HepG2 (cell line): Measurements from ENCODE around the gene PSMD6.

Experiments
- ERF ChIP-seq: IDR thresholded peaks from 2 replicates; pipeline ENCODE4 v1.6.1; 2018; ENCODE audit warnings: missing biosample characterization, missing genetic modification reagents
- IRF2 ChIP-seq: IDR thresholded peaks from 2 replicates; pipeline ENCODE4 v1.6.1; 2018; ENCODE audit warnings: missing genetic modification reagents, missing compliant biosample characterization
- KMT2B ChIP-seq: IDR thresholded peaks from 2 replicates; pipeline ENCODE4 v1.6.1; 2016; ENCODE audit warnings: missing genetic modification reagents, missing compliant biosample characterization
- NFIC ChIP-seq: IDR thresholded peaks from 2 replicates; pipeline ENCODE4 v1.6.1; 2012; ENCODE audit warnings: mild to moderate bottlenecking, low read length, inconsistent platforms
- SYNCRIP ChIP-seq: fragments of 200-400 bp; formaldehyde crosslinking; IDR thresholded peaks from 2 replicates; pipeline ENCODE4 v1.6.1; 2018; ENCODE audit warnings: mild to moderate bottlenecking, low read depth, low read length; ENCODE audit not compliant: insufficient read depth
- ZFP37 ChIP-seq: sonication (generic); formaldehyde crosslinking; IDR thresholded peaks from 2 replicates; pipeline ENCODE4 v1.4.0; 2020; ENCODE audit warnings: missing genetic modification reagents, borderline replicate concordance
- TF ChIP-seq, protein P1 (sequence below): sonication (generic); formaldehyde crosslinking; IDR thresholded peaks from 2 replicates; pipeline ENCODE4 v1.8.0; 2023; ENCODE audit warnings: mild to moderate bottlenecking, missing genetic modification reagents
- TF ChIP-seq, protein P2 (sequence below), 2 experiments: fragments of 450-650 bp in 1 of 2; sonication (generic) in 1 of 2; formaldehyde crosslinking in 1 of 2; IDR thresholded peaks; 2 replicates each; pipeline versions ENCODE4 v1.6.1 to v1.8.0; 2016 to 2022; ENCODE audit warnings: antibody characterized with exemption in 1 of 2, mild to moderate bottlenecking in 1 of 2, missing genetic modification reagents in 1 of 2
- TF ChIP-seq, protein P3 (sequence below): sonication (generic); formaldehyde crosslinking; IDR thresholded peaks from 2 replicates; pipeline ENCODE4 v1.4.0; 2020; ENCODE audit warnings: missing genetic modification reagents; ENCODE audit errors: not compliant biosample characterization
- TF ChIP-seq, protein P4 (sequence below): IDR thresholded peaks from 2 replicates; pipeline ENCODE4 v1.6.1; 2018; ENCODE audit warnings: missing genetic modification reagents, mild to moderate bottlenecking, missing compliant biosample characterization

DNA sequence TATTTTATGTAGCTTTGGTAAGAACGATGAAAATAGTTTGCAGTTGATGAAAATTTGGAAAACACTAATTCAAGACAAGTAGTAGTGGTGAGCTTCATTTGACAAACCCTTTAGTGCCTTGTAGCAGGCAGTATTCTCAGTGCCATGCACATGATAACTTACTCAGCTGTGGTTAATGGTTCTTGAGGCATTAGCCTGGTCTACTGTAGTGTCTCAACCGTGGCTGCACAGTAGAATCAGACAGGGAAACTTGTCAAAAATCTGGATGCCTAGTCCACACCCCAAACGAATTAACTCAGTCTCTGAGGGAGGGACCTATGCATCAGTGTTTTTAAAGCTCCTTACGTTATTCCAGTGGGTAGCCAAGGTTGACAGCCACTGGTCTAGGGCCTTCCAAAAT lies 45.4 kb downstream of the PSMD6 start:
- TF ChIP-seq, protein P1, sequence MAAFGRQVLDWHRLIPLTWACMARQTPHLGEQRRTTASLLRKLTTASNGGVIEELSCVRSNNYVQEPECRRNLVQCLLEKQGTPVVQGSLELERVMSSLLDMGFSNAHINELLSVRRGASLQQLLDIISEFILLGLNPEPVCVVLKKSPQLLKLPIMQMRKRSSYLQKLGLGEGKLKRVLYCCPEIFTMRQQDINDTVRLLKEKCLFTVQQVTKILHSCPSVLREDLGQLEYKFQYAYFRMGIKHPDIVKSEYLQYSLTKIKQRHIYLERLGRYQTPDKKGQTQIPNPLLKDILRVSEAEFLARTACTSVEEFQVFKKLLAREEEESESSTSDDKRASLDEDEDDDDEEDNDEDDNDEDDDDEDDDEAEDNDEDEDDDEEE = no peak
- TF ChIP-seq SYNCRIP (no peak), KMT2B (CRISPR knock-in tag) (no peak), NFIC (no peak), ERF (CRISPR knock-in tag) (no peak), IRF2 (CRISPR knock-in tag) (no peak), ZFP37 (CRISPR knock-in tag) (no peak)
- TF ChIP-seq, protein P2, sequence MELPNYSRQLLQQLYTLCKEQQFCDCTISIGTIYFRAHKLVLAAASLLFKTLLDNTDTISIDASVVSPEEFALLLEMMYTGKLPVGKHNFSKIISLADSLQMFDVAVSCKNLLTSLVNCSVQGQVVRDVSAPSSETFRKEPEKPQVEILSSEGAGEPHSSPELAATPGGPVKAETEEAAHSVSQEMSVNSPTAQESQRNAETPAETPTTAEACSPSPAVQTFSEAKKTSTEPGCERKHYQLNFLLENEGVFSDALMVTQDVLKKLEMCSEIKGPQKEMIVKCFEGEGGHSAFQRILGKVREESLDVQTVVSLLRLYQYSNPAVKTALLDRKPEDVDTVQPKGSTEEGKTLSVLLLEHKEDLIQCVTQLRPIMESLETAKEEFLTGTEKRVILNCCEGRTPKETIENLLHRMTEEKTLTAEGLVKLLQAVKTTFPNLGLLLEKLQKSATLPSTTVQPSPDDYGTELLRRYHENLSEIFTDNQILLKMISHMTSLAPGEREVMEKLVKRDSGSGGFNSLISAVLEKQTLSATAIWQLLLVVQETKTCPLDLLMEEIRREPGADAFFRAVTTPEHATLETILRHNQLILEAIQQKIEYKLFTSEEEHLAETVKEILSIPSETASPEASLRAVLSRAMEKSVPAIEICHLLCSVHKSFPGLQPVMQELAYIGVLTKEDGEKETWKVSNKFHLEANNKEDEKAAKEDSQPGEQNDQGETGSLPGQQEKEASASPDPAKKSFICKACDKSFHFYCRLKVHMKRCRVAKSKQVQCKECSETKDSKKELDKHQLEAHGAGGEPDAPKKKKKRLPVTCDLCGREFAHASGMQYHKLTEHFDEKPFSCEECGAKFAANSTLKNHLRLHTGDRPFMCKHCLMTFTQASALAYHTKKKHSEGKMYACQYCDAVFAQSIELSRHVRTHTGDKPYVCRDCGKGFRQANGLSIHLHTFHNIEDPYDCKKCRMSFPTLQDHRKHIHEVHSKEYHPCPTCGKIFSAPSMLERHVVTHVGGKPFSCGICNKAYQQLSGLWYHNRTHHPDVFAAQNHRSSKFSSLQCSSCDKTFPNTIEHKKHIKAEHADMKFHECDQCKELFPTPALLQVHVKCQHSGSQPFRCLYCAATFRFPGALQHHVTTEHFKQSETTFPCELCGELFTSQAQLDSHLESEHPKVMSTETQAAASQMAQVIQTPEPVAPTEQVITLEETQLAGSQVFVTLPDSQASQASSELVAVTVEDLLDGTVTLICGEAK (IDR thresholded peaks at IDR 0.05) = no peak
- TF ChIP-seq, protein P2 (CRISPR knock-in tag; IDR thresholded peaks at IDR 0.05) = no peak
- TF ChIP-seq, protein P3, sequence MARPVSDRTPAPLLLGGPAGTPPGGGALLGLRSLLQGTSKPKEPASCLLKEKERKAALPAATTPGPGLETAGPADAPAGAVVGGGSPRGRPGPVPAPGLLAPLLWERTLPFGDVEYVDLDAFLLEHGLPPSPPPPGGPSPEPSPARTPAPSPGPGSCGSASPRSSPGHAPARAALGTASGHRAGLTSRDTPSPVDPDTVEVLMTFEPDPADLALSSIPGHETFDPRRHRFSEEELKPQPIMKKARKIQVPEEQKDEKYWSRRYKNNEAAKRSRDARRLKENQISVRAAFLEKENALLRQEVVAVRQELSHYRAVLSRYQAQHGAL (CRISPR knock-in tag) = no peak
- TF ChIP-seq, protein P4, sequence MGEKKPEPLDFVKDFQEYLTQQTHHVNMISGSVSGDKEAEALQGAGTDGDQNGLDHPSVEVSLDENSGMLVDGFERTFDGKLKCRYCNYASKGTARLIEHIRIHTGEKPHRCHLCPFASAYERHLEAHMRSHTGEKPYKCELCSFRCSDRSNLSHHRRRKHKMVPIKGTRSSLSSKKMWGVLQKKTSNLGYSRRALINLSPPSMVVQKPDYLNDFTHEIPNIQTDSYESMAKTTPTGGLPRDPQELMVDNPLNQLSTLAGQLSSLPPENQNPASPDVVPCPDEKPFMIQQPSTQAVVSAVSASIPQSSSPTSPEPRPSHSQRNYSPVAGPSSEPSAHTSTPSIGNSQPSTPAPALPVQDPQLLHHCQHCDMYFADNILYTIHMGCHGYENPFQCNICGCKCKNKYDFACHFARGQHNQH (CRISPR knock-in tag) = no peak
